KOPT-K1 (cell line): ENCODE results near the gene GAGE12G.
"Not testable (repeated sequence)": the region's sequence is repeated elsewhere in the genome, so short reads cannot be mapped to it uniquely, and the experiment has no call there.

Experiments used
- H3K27ac ChIP-seq: fragments of 200-600 bp; sonication (generic); 2 replicates; pipeline ENCODE4 v1.5.1; 2016; ENCODE audit warnings: antibody characterized with exemption, mild to moderate bottlenecking, low read depth, low read length; ENCODE audit not compliant: poor library complexity, severe bottlenecking
- H3K36me3 ChIP-seq: fragments of 200-600 bp; sonication (generic); 2 replicates; pipeline ENCODE4 v1.5.1; 2017; ENCODE audit warnings: antibody characterized with exemption, mild to moderate bottlenecking, low read length, moderate library complexity; ENCODE audit not compliant: insufficient read depth
- H3K9me3 ChIP-seq: fragments of 200-600 bp; sonication (generic); 2 replicates; pipeline ENCODE4 v1.5.1; 2017; ENCODE audit warnings: antibody characterized with exemption, low read length, mild to moderate bottlenecking; ENCODE audit not compliant: insufficient read depth, poor library complexity, severe bottlenecking

GAGE12G gene, protein sequence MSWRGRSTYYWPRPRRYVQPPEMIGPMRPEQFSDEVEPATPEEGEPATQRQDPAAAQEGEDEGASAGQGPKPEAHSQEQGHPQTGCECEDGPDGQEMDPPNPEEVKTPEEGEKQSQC

DNA sequence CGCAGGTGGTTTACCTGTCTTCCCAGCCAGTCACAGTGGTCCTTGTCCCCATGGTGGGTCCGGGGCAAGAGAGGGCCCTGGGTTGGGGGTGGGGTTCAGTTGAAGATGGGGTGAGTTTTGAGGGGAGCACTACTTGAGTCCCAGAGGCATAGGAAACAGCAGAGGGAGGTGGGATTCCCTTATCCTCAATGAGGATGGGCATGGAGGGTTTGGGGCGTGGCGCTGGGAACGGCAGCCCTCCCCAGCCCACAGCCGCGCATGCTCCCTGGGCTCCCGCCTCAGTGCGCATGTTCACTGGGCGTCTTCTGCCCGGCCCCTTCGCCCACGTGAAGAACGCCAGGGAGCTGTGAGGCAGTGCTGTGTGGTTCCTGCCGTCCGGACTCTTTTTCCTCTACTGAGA, at the start of gene GAGE12G:
GAGE12G (plus strand) TSS at position 301 of the 400 bp plus-strand sequence. CDS start 1,155 bp downstream, outside the sequence.
- not testable (repeated sequence) for H3K27ac ChIP-seq, H3K9me3 ChIP-seq, H3K36me3 ChIP-seq

DNA sequence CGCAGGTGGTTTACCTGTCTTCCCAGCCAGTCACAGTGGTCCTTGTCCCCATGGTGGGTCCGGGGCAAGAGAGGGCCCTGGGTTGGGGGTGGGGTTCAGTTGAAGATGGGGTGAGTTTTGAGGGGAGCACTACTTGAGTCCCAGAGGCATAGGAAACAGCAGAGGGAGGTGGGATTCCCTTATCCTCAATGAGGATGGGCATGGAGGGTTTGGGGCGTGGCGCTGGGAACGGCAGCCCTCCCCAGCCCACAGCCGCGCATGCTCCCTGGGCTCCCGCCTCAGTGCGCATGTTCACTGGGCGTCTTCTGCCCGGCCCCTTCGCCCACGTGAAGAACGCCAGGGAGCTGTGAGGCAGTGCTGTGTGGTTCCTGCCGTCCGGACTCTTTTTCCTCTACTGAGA, 38.3 kb upstream of the GAGE12G start, which contains the start of gene GAGE12C:
GAGE12C (plus strand) TSS at position 301 of the 400 bp plus-strand sequence. CDS start 1,155 bp downstream, outside the sequence.
- H3K27ac ChIP-seq, H3K9me3 ChIP-seq, H3K36me3 ChIP-seq: not testable (repeated sequence)

DNA sequence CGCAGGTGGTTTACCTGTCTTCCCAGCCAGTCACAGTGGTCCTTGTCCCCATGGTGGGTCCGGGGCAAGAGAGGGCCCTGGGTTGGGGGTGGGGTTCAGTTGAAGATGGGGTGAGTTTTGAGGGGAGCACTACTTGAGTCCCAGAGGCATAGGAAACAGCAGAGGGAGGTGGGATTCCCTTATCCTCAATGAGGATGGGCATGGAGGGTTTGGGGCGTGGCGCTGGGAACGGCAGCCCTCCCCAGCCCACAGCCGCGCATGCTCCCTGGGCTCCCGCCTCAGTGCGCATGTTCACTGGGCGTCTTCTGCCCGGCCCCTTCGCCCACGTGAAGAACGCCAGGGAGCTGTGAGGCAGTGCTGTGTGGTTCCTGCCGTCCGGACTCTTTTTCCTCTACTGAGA, 28.8 kb upstream of the GAGE12G start, which contains the start of gene GAGE12D:
GAGE12D (plus strand) TSS at position 301 of the 400 bp plus-strand sequence. CDS start 1,155 bp downstream, outside the sequence.
- not testable (repeated sequence) for H3K36me3 ChIP-seq, H3K27ac ChIP-seq, H3K9me3 ChIP-seq

DNA sequence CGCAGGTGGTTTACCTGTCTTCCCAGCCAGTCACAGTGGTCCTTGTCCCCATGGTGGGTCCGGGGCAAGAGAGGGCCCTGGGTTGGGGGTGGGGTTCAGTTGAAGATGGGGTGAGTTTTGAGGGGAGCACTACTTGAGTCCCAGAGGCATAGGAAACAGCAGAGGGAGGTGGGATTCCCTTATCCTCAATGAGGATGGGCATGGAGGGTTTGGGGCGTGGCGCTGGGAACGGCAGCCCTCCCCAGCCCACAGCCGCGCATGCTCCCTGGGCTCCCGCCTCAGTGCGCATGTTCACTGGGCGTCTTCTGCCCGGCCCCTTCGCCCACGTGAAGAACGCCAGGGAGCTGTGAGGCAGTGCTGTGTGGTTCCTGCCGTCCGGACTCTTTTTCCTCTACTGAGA, 19.2 kb upstream of the GAGE12G start, which contains the start of gene GAGE12E:
GAGE12E (plus strand) TSS at position 301 of the 400 bp plus-strand sequence. CDS start 1,155 bp downstream, outside the sequence.
- H3K9me3 ChIP-seq, H3K27ac ChIP-seq, H3K36me3 ChIP-seq: not testable (repeated sequence)

DNA sequence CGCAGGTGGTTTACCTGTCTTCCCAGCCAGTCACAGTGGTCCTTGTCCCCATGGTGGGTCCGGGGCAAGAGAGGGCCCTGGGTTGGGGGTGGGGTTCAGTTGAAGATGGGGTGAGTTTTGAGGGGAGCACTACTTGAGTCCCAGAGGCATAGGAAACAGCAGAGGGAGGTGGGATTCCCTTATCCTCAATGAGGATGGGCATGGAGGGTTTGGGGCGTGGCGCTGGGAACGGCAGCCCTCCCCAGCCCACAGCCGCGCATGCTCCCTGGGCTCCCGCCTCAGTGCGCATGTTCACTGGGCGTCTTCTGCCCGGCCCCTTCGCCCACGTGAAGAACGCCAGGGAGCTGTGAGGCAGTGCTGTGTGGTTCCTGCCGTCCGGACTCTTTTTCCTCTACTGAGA, 9.7 kb upstream of the GAGE12G start, which contains the start of gene GAGE12F:
GAGE12F (plus strand) TSS at position 301 of the 400 bp plus-strand sequence. CDS start 1,155 bp downstream, outside the sequence.
- H3K36me3 ChIP-seq, H3K9me3 ChIP-seq, H3K27ac ChIP-seq: not testable (repeated sequence)

DNA sequence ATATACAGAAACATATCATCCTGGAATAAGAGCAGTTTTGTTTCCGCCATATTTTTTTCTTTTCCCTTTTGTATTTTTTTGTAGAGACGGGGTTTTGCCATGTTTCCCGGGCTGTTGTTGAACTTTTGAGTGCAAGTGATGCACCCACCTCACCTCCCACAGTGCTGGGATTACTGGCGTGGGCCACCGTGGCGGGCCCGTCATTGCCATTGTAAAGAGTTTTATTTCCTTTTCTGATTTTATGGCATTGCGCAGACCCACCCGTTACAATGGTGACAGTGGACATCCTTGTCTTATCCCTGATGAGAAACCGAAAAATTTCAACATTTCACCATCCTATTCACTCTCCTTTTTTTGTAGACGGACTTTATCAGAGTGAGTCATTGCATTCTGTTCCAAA, 1.5 kb upstream of the GAGE12G start:
- not testable (repeated sequence) for H3K27ac ChIP-seq, H3K36me3 ChIP-seq, H3K9me3 ChIP-seq

DNA sequence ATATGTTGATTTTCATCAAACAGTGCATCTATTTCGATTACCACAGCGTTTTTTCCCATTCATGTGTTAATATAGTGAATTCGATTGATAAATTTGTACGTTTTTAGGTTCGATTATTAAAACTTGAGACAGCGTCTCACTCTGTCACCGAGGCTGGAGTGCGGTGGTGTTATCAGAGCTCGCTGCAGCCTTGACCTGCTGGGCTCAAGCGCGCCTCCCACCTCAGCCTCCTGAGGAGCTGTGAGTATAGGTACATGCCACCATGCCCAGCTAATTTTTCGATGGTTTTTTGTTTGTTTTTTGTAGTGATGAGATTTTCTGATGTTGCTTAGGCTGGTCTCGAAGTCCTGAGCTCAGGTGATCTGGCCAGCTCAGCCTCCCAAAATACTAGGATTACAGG, 1.0 kb upstream of the GAGE12G start:
- not testable (repeated sequence) for H3K9me3 ChIP-seq, H3K27ac ChIP-seq, H3K36me3 ChIP-seq

DNA sequence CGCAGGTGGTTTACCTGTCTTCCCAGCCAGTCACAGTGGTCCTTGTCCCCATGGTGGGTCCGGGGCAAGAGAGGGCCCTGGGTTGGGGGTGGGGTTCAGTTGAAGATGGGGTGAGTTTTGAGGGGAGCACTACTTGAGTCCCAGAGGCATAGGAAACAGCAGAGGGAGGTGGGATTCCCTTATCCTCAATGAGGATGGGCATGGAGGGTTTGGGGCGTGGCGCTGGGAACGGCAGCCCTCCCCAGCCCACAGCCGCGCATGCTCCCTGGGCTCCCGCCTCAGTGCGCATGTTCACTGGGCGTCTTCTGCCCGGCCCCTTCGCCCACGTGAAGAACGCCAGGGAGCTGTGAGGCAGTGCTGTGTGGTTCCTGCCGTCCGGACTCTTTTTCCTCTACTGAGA, 9.4 kb downstream of the GAGE12G start, which contains the start of gene GAGE12H:
GAGE12H (plus strand) TSS at position 301 of the 400 bp plus-strand sequence. CDS start 1,155 bp downstream, outside the sequence.
- not testable (repeated sequence) for H3K36me3 ChIP-seq, H3K9me3 ChIP-seq, H3K27ac ChIP-seq

DNA sequence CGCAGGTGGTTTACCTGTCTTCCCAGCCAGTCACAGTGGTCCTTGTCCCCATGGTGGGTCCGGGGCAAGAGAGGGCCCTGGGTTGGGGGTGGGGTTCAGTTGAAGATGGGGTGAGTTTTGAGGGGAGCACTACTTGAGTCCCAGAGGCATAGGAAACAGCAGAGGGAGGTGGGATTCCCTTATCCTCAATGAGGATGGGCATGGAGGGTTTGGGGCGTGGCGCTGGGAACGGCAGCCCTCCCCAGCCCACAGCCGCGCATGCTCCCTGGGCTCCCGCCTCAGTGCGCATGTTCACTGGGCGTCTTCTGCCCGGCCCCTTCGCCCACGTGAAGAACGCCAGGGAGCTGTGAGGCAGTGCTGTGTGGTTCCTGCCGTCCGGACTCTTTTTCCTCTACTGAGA, 19.0 kb downstream of the GAGE12G start, which contains the start of gene GAGE2A:
GAGE2A (plus strand) TSS at position 301 of the 400 bp plus-strand sequence. CDS start 1,155 bp downstream, outside the sequence.
- not testable (repeated sequence) for H3K27ac ChIP-seq, H3K36me3 ChIP-seq, H3K9me3 ChIP-seq

DNA sequence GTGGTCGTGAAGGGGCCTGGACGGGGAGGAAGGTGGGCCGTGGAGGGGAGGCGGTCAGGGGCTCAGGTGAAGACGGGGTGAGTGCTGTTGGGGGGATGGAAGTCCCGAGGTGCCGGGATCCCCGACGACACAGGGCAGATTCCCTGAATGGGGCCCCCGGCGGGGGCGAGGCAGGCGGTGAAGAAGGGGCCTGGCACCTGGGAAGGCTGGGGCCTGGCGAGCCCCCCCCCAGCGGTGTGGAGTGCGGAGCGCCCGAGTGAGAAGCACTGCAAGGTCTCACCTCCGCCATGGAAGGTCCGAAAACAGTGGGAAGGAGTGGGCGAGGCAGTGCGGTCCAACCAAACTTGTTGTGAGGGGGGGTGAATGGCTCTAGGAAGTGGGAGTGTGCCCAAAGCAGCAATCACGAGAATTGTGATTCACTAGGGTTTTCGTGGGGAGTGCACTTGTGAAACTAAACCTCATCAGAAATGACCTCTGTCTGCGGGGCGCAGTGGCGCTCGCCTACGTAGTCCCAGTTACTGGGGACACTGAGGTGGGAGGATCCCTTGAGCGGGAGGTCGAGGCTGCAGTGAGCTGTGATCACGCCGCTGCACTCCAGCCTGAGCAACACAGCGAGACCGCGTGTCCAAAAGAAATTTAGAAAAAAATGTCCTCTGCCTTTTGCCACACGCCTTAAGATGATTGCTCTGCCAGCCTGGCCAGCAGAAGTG, 19.7 kb downstream of the GAGE12G start:
- not testable (repeated sequence) for H3K36me3 ChIP-seq, H3K9me3 ChIP-seq, H3K27ac ChIP-seq

DNA sequence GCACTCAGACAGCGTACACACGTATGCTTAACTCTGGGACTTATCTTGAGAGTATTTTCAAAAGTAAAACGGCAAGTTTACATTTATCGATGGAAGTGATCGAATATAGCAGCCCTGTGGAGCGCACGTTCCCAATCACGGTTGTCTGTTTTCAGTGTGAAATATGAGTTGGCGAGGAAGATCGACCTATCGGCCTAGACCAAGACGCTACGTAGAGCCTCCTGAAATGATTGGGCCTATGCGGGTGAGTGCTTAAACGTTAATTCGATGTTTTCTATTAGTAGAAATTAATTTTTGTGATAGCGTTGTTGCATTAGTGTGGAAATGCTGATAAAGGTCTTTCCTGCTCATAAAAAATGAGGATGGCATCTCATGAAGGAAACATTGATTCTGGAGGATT, 20.3 kb downstream of the GAGE12G start:
- not testable (repeated sequence) for H3K9me3 ChIP-seq, H3K27ac ChIP-seq, H3K36me3 ChIP-seq

DNA sequence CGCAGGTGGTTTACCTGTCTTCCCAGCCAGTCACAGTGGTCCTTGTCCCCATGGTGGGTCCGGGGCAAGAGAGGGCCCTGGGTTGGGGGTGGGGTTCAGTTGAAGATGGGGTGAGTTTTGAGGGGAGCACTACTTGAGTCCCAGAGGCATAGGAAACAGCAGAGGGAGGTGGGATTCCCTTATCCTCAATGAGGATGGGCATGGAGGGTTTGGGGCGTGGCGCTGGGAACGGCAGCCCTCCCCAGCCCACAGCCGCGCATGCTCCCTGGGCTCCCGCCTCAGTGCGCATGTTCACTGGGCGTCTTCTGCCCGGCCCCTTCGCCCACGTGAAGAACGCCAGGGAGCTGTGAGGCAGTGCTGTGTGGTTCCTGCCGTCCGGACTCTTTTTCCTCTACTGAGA, 28.5 kb downstream of the GAGE12G start, which contains the start of gene GAGE1:
GAGE1 (plus strand) TSS at position 301 of the 400 bp plus-strand sequence. CDS start 1,155 bp downstream, outside the sequence.
- not testable (repeated sequence) for H3K9me3 ChIP-seq

DNA sequence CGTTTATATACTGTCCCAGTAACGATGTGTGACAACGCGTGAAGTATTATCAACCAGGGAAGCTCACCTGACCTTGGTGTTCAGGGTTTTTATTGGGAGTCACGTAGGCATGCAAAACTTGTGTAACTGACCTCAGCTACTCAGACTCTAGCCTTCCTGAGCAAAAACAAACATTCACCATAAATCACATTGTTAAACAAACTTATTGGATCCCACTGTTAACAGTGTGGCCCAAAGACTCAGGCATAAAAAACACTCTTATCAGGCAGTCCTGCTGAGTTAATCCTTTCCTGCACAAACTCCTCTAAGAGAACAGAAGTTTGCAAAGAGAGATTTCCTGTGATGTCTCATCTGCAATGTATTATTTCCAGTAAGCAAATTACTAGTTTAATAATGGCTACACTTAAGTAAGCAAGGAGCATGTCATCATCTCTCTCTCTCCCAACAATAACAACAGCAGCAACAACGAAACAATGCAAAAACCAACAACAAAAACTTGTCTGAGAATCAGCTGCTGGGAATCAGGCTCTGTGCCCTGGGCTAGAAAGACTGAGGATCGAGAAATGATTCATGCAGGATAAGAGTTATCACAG, 40.6 kb downstream of the GAGE12G start:
- H3K36me3 ChIP-seq = no peaks in the 10 kb centered on the region
- H3K9me3 ChIP-seq = no peaks in the 10 kb centered on the region
- no peak overlapping the region for H3K27ac ChIP-seq

More for the DNA sequence above, 28.5 kb downstream of the GAGE12G start, which contains the start of gene GAGE1:
- not testable (repeated sequence) for H3K27ac ChIP-seq, H3K36me3 ChIP-seq

DNA sequence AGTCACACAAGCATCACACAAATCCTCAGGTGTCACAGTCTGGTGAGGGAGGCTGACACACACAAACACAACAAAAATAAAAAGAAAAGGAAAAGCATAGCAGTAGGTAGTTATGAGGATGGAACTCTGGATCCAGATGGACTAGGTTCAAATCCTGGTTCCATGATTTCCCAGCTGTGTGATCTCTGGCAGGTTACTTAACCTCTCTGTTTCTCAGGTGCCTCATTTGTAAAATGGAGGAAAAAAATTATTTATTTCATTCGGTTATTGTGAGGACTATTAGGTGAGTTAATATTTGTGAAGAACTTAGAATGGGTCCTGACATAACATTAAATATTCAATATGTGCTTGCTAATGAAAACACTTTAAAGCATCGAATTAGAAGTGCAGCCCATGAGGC, 48.4 kb downstream of the GAGE12G start:
- Histone ChIP-seq H3K9me3 (no peaks in the 10 kb centered on the region), H3K27ac (no peak overlapping the region), H3K36me3 (no peaks in the 10 kb centered on the region)
